Measurements from ENCODE around the gene IQGAP2. TPM values are rescaled to one million over a fixed set of nuclear protein-coding genes. Genes with fewer than 3 reads are reported as not detected.

Gene IQGAP2
- total RNA-seq, 1 donor from 2014 or later, result 4.0 TPM

- no peak for TF ChIP-seq CTCF (IDR thresholded peaks at IDR 0.05; ENCODE audit: insufficient read depth, low read length, poor library complexity, severe bottlenecking)
- Histone ChIP-seq H3K36me3 (ENCODE audit: control insufficient read depth, insufficient read depth, low read length) (no peaks in the 10 kb centered on the region), H3K4me3 (ENCODE audit: low read depth, low read length) (no peak overlapping the region), H3K27me3 (ENCODE audit: control insufficient read depth, insufficient read depth, low read length) (no peaks in the 10 kb centered on the region)
- no peak for DNase-seq (ENCODE audit: low read depth)
These were observed 39.0 kb downstream of the IQGAP2 start for GRCh38 chr5:76441890-76442673.

GRCh38 chr5:76443066-76443800 is 40.1 kb downstream of the IQGAP2 start:
- DNase-seq (ENCODE audit: low read depth), result no peak
- TF ChIP-seq CTCF (IDR thresholded peaks at IDR 0.05; ENCODE audit: insufficient read depth, low read length, poor library complexity, severe bottlenecking), result no peak
- Histone ChIP-seq H3K36me3 (ENCODE audit: control insufficient read depth, insufficient read depth, low read length) (no peaks in the 10 kb centered on the region), H3K27me3 (ENCODE audit: control insufficient read depth, insufficient read depth, low read length) (no peaks in the 10 kb centered on the region), H3K4me3 (ENCODE audit: low read depth, low read length) (no peak overlapping the region)

- DNase-seq (ENCODE audit: low read depth), result no peak
- Histone ChIP-seq H3K36me3 (ENCODE audit: control insufficient read depth, insufficient read depth, low read length) (no peaks in the 10 kb centered on the region), H3K4me3 (ENCODE audit: low read depth, low read length) (no peak overlapping the region), H3K27me3 (ENCODE audit: control insufficient read depth, insufficient read depth, low read length) (peaks cover 2% of the 10 kb centered on the region)
- TF ChIP-seq CTCF (IDR thresholded peaks at IDR 0.05; ENCODE audit: insufficient read depth, low read length, poor library complexity, severe bottlenecking), result no peak
These were observed 42.0 kb downstream of the IQGAP2 start for GRCh38 chr5:76445063-76445462.

GRCh38 chr5:76445830-76446229 is 42.7 kb downstream of the IQGAP2 start:
- Histone ChIP-seq H3K4me3 (ENCODE audit: low read depth, low read length) (no peak overlapping the region), H3K27me3 (ENCODE audit: control insufficient read depth, insufficient read depth, low read length) (peaks cover 2% of the 10 kb centered on the region), H3K36me3 (ENCODE audit: control insufficient read depth, insufficient read depth, low read length) (no peaks in the 10 kb centered on the region)
- TF ChIP-seq CTCF (IDR thresholded peaks at IDR 0.05; ENCODE audit: insufficient read depth, low read length, poor library complexity, severe bottlenecking), result no peak
- no peak for DNase-seq (ENCODE audit: low read depth)

- no peak for TF ChIP-seq CTCF (IDR thresholded peaks at IDR 0.05; ENCODE audit: insufficient read depth, low read length, poor library complexity, severe bottlenecking)
- Histone ChIP-seq H3K4me3 (ENCODE audit: low read depth, low read length) (no peak overlapping the region), H3K27me3 (ENCODE audit: control insufficient read depth, insufficient read depth, low read length) (peaks cover 2% of the 10 kb centered on the region), H3K36me3 (ENCODE audit: control insufficient read depth, insufficient read depth, low read length) (no peaks in the 10 kb centered on the region)
- DNase-seq (ENCODE audit: low read depth), result no peak
These were observed 43.7 kb downstream of the IQGAP2 start for GRCh38 chr5:76446776-76447175.

All from kidney epithelial cell (primary cell).